ENCODE measurements around the gene PIERCE2. TPM values are rescaled to one million over a fixed set of nuclear protein-coding genes. Genes with fewer than 3 reads are reported as not detected.
"Not testable (repeated sequence)": the region's sequence is repeated elsewhere in the genome, so short reads cannot be mapped to it uniquely, and the experiment has no call there.

Gene PIERCE2
- total and polyA plus RNA-seq, 2 experiments from 2014 or later, result 0.23 to 1.5 TPM

GRCh38 chr15:55401786-55402246 is 6.5 kb upstream of the PIERCE2 start:
- Histone ChIP-seq H3K36me3 (replicated peaks; ENCODE audit: insufficient read depth, low read depth) (no peaks in the 10 kb centered on the region), H3K4me1 (ENCODE audit: insufficient read depth) (peaks cover 5% of the 10 kb centered on the region), H3K27me3 (no peaks in the 10 kb centered on the region), H3K9me3 (ENCODE audit: low read depth) (no peaks in the 10 kb centered on the region), H3K4me2 (no peak overlapping the region), H3K4me3 (no peak overlapping the region), H4K20me1 (ENCODE audit: insufficient read depth, poor library complexity, severe bottlenecking) (no peaks in the 10 kb centered on the region), H2AFZ (no peak overlapping the region), H3K27ac (no peak overlapping the region), H3K79me2 (peaks cover 46% of the 10 kb centered on the region), H3K9me2 (replicated peaks; ENCODE audit: insufficient read depth) (no peaks in the 10 kb centered on the region)
- DNase-seq (ENCODE audit: low spot score), result no peak
- TF ChIP-seq EZH2phosphoT487 (IDR thresholded peaks at IDR 0.05; ENCODE audit: low read depth, severe bottlenecking, unreplicated experiment), result no peak
- no peak for TF ChIP-seq EZH2 (IDR thresholded peaks at IDR 0.05; ENCODE audit: borderline replicate concordance)
- TF ChIP-seq CTCF (IDR thresholded peaks at IDR 0.05; ENCODE audit: poor library complexity), result no peak
- 77% methylated on average over 1 of the region's 1 CpG for WGBS (ENCODE audit: low lambda C conversion rate, missing lambda C conversion rate)

GRCh38 chr15:55402707-55403106 is 5.6 kb upstream of the PIERCE2 start:
- H3K4me3 ChIP-seq, result no peak overlapping the region
- no peaks in the 10 kb centered on the region for H3K9me2 ChIP-seq (replicated peaks; ENCODE audit: insufficient read depth)
- TF ChIP-seq EZH2 (IDR thresholded peaks at IDR 0.05; ENCODE audit: borderline replicate concordance), result no peak
- no peak for TF ChIP-seq EZH2phosphoT487 (IDR thresholded peaks at IDR 0.05; ENCODE audit: low read depth, severe bottlenecking, unreplicated experiment)
- no peak for TF ChIP-seq CTCF (IDR thresholded peaks at IDR 0.05; ENCODE audit: poor library complexity)
- H4K20me1 ChIP-seq (ENCODE audit: insufficient read depth, poor library complexity, severe bottlenecking), result no peaks in the 10 kb centered on the region
- no peaks in the 10 kb centered on the region for H3K27me3 ChIP-seq
- H3K36me3 ChIP-seq (replicated peaks; ENCODE audit: insufficient read depth, low read depth), result no peaks in the 10 kb centered on the region
- peaks cover 45% of the 10 kb centered on the region for H3K79me2 ChIP-seq
- H3K4me1 ChIP-seq (ENCODE audit: insufficient read depth), result peaks cover 10% of the 10 kb centered on the region
- H3K4me2 ChIP-seq, result no peak overlapping the region
- no peaks in the 10 kb centered on the region for H3K9me3 ChIP-seq (ENCODE audit: low read depth)
- H3K27ac ChIP-seq, result peak overlapping the region; percentile 5
- H2AFZ ChIP-seq, result no peak overlapping the region
- DNase-seq (ENCODE audit: low spot score), result no peak

GRCh38 chr15:55403531-55403930 is 4.8 kb upstream of the PIERCE2 start:
- peak overlapping the region; percentile 21 for H3K4me2 ChIP-seq
- peaks cover 10% of the 10 kb centered on the region for H3K4me1 ChIP-seq (ENCODE audit: insufficient read depth)
- H3K9me2 ChIP-seq (replicated peaks; ENCODE audit: insufficient read depth), result no peaks in the 10 kb centered on the region
- peak overlapping the region; percentile 5 for H3K27ac ChIP-seq
- no peaks in the 10 kb centered on the region for H3K9me3 ChIP-seq (ENCODE audit: low read depth)
- no peak overlapping the region for H2AFZ ChIP-seq
- DNase-seq (ENCODE audit: low spot score), result peak; percentile 7
- peaks cover 45% of the 10 kb centered on the region for H3K79me2 ChIP-seq
- H4K20me1 ChIP-seq (ENCODE audit: insufficient read depth, poor library complexity, severe bottlenecking), result no peaks in the 10 kb centered on the region
- H3K4me3 ChIP-seq, result no peak overlapping the region
- no peaks in the 10 kb centered on the region for H3K36me3 ChIP-seq (replicated peaks; ENCODE audit: insufficient read depth, low read depth)
- H3K27me3 ChIP-seq, result no peaks in the 10 kb centered on the region
- no peak for TF ChIP-seq EZH2 (IDR thresholded peaks at IDR 0.05; ENCODE audit: borderline replicate concordance)
- TF ChIP-seq EZH2phosphoT487 (IDR thresholded peaks at IDR 0.05; ENCODE audit: low read depth, severe bottlenecking, unreplicated experiment), result no peak
- no peak for TF ChIP-seq CTCF (IDR thresholded peaks at IDR 0.05; ENCODE audit: poor library complexity)

- H3K27me3 ChIP-seq, result no peaks in the 10 kb centered on the region
- peak overlapping the region; percentile 85 for H3K4me2 ChIP-seq
- H3K9me2 ChIP-seq (replicated peaks; ENCODE audit: insufficient read depth), result no peaks in the 10 kb centered on the region
- TF ChIP-seq CTCF (IDR thresholded peaks at IDR 0.05; ENCODE audit: poor library complexity), result no peak
- no peak for TF ChIP-seq EZH2phosphoT487 (IDR thresholded peaks at IDR 0.05; ENCODE audit: low read depth, severe bottlenecking, unreplicated experiment)
- no peak for TF ChIP-seq EZH2 (IDR thresholded peaks at IDR 0.05; ENCODE audit: borderline replicate concordance)
- peak overlapping the region; percentile 80 for H2AFZ ChIP-seq
- H3K4me1 ChIP-seq (ENCODE audit: insufficient read depth), result peaks cover 10% of the 10 kb centered on the region
- no peaks in the 10 kb centered on the region for H3K9me3 ChIP-seq (ENCODE audit: low read depth)
- H3K27ac ChIP-seq, result peak overlapping the region; percentile 88
- no peaks in the 10 kb centered on the region for H4K20me1 ChIP-seq (ENCODE audit: insufficient read depth, poor library complexity, severe bottlenecking)
- H3K79me2 ChIP-seq, result peaks cover 22% of the 10 kb centered on the region
- WGBS (ENCODE audit: low lambda C conversion rate, missing lambda C conversion rate), result 7% methylated on average over 20 of the region's 20 CpGs
- no peak for DNase-seq (ENCODE audit: low spot score)
- H3K36me3 ChIP-seq (replicated peaks; ENCODE audit: insufficient read depth, low read depth), result no peaks in the 10 kb centered on the region
- H3K4me3 ChIP-seq, result peak overlapping the region; percentile 83
These were observed 740 bp upstream of the PIERCE2 start for GRCh38 chr15:55407498-55408011.

GRCh38 chr15:55408976-55409375 is 681 bp downstream of the PIERCE2 start:
- H3K4me2 ChIP-seq, result peak overlapping the region; percentile 86
- H3K79me2 ChIP-seq, result peaks cover 21% of the 10 kb centered on the region
- H3K4me3 ChIP-seq, result peak overlapping the region; percentile 41
- H3K27me3 ChIP-seq; H3K36me3 ChIP-seq (replicated peaks; ENCODE audit: insufficient read depth, low read depth); H3K4me1 ChIP-seq (ENCODE audit: insufficient read depth); DNase-seq (ENCODE audit: low spot score); H3K9me3 ChIP-seq (ENCODE audit: low read depth); H3K9me2 ChIP-seq (replicated peaks; ENCODE audit: insufficient read depth); H4K20me1 ChIP-seq (ENCODE audit: insufficient read depth, poor library complexity, severe bottlenecking): not testable (repeated sequence)
- H3K27ac ChIP-seq, result peak overlapping the region; percentile 20
- peak overlapping the region; percentile 91 for H2AFZ ChIP-seq
- 70% methylated on average over 14 of the region's 14 CpGs for WGBS (ENCODE audit: low lambda C conversion rate, missing lambda C conversion rate)
